IMR-90 (cell line): ENCODE measurements around the gene GABRD. TPM values are rescaled to one million over a fixed set of nuclear protein-coding genes. Genes with fewer than 3 reads are reported as not detected.

Source experiments
- ATAC-seq: fragments of 200-7000 bp; cut with Tn5 transposase; 2 replicates; pipeline ENCODE4 v1.9.1; 2020; ENCODE audit warnings: low read depth, mild to moderate bottlenecking, moderate library complexity
- BruUV-seq: library from RNA; stranded (reverse); fragments of 400-500 nt; replicated peaks from 2 replicates; lab custom pipeline; 2021; lab: Mats Ljungman, UMichigan
- CTCF ChIA-PET: fragments of 300-600 bp; formaldehyde crosslinking; extraction: SDS; loops from one replicate; lab custom pipeline; 2021; ENCODE audit warnings: antibody characterized with exemption; lab: Yijun Ruan, JAX
- POLR2A ChIA-PET: fragments of 300-600 bp; sonication (Branson Sonifier 250); formaldehyde crosslinking; loops from one replicate; lab custom pipeline; 2022; ENCODE audit warnings: antibody characterized with exemption; ENCODE audit not compliant: unreplicated experiment; lab: Charles Lee
- DNase-seq: peaks from one replicate; pipeline ENCODE4 v3.0.0; 2013
- H2AFZ ChIP-seq: replicated peaks from 2 replicates; pipeline ENCODE3; 2013; ENCODE audit warnings: low read length, mild to moderate bottlenecking; ENCODE audit not compliant: poor library complexity
- H2AK5ac ChIP-seq: 2 replicates; pipeline ENCODE4 v1.6.1; 2013; ENCODE audit warnings: low read depth, low read length, inconsistent platforms
- H2AK9ac ChIP-seq: replicated peaks from 2 replicates; pipeline ENCODE3; 2013; ENCODE audit warnings: mild to moderate bottlenecking, low read depth, low read length, moderate library complexity; ENCODE audit not compliant: poor library complexity
- H2BK120ac ChIP-seq: 2 replicates; pipeline ENCODE4 v1.6.1; 2013; ENCODE audit warnings: low read depth, low read length, inconsistent platforms
- H2BK15ac ChIP-seq: 3 replicates; pipeline ENCODE4 v1.6.1; 2013; ENCODE audit warnings: low read depth, low read length, inconsistent platforms
- H2BK20ac ChIP-seq: 2 replicates; pipeline ENCODE4 v1.6.1; 2013; ENCODE audit warnings: low read depth, mild to moderate bottlenecking, inconsistent platforms, low read length, moderate library complexity
- H2BK5ac ChIP-seq: 2 replicates; pipeline ENCODE4 v1.6.1; 2013; ENCODE audit warnings: mild to moderate bottlenecking, low read depth, low read length, inconsistent platforms; ENCODE audit not compliant: poor library complexity, severe bottlenecking
- H3K14ac ChIP-seq: replicated peaks from 2 replicates; pipeline ENCODE4 v1.6.1; 2013; ENCODE audit warnings: low read depth, low read length, inconsistent platforms
- H3K18ac ChIP-seq: 2 replicates; pipeline ENCODE4 v1.6.1; 2013; ENCODE audit warnings: low read depth, low read length, control low read depth
- H3K23ac ChIP-seq: 2 replicates; pipeline ENCODE4 v1.6.1; 2013; ENCODE audit warnings: low read depth, low read length, inconsistent platforms
- H3K27ac ChIP-seq: 2 replicates; pipeline ENCODE4 v1.5.1; 2013; ENCODE audit warnings: mild to moderate bottlenecking, control low read depth, low read length; ENCODE audit not compliant: insufficient read depth
- H3K27me3 ChIP-seq: 2 replicates; pipeline ENCODE4 v1.6.1; 2013; ENCODE audit warnings: low read length; ENCODE audit not compliant: control insufficient read depth, insufficient read depth
- H3K36me3 ChIP-seq: 2 replicates; pipeline ENCODE4 v1.6.1; 2013; ENCODE audit warnings: low read length, mixed read lengths; ENCODE audit not compliant: control insufficient read depth, insufficient read depth
- H3K4ac ChIP-seq: 2 replicates; pipeline ENCODE4 v1.6.1; 2013; ENCODE audit warnings: low read depth, low read length, inconsistent platforms
- H3K4me1 ChIP-seq: 2 replicates; pipeline ENCODE4 v1.6.1; 2013; ENCODE audit warnings: low read length, mixed read lengths; ENCODE audit not compliant: control insufficient read depth, insufficient read depth
- H3K4me2 ChIP-seq: 2 replicates; pipeline ENCODE4 v1.6.1; 2013; ENCODE audit warnings: low read depth, mild to moderate bottlenecking, control low read depth, low read length, moderate library complexity
- H3K4me3 ChIP-seq: 2 replicates; pipeline ENCODE4 v1.5.1; 2013; ENCODE audit warnings: low read depth, mild to moderate bottlenecking, control low read depth, low read length, moderate library complexity; ENCODE audit not compliant: insufficient read depth
- H3K56ac ChIP-seq: 2 replicates; pipeline ENCODE4 v1.6.1; 2013; ENCODE audit warnings: low read length, inconsistent platforms; ENCODE audit not compliant: insufficient read depth; ENCODE audit errors: extremely low read depth
- H3K79me1 ChIP-seq, 2 experiments: 2 replicates each; pipeline ENCODE4 v1.6.1; 2013; ENCODE audit warnings: low read length in 2 of 2, inconsistent platforms in 1 of 2, low read depth in 1 of 2
- H3K9ac ChIP-seq: 2 replicates; pipeline ENCODE4 v1.6.1; 2013; ENCODE audit warnings: low read depth, low read length, control low read depth
- H3K9me1 ChIP-seq: 2 replicates; pipeline ENCODE4 v1.6.1; 2013; ENCODE audit warnings: low read length, inconsistent platforms; ENCODE audit not compliant: insufficient read depth
- H3K9me3 ChIP-seq: 2 replicates; pipeline ENCODE4 v1.6.1; 2013; ENCODE audit warnings: low read length; ENCODE audit not compliant: control insufficient read depth, insufficient read depth
- H4K20me1 ChIP-seq: 2 replicates; pipeline ENCODE4 v1.6.1; 2013; ENCODE audit warnings: low read length, inconsistent platforms; ENCODE audit not compliant: insufficient read depth
- H4K5ac ChIP-seq: 2 replicates; pipeline ENCODE4 v1.6.1; 2013; ENCODE audit warnings: mild to moderate bottlenecking, low read depth, low read length, control low read depth
- H4K8ac ChIP-seq, 2 experiments: 2 replicates each; pipeline ENCODE4 v1.6.1; 2013; ENCODE audit warnings: low read depth in 2 of 2, low read length in 2 of 2, control low read depth in 1 of 2, inconsistent platforms in 1 of 2
- H4K91ac ChIP-seq: 2 replicates; pipeline ENCODE4 v1.6.1; 2013; ENCODE audit warnings: low read depth, low read length, inconsistent platforms; ENCODE audit not compliant: insufficient read depth
- BHLHE40 ChIP-seq: fragments of 150-350 bp; IDR thresholded peaks from 2 replicates; pipeline ENCODE4 v1.6.1; 2016; ENCODE audit warnings: mild to moderate bottlenecking, low read depth, low read length
- CEBPB ChIP-seq: IDR thresholded peaks from 2 replicates; pipeline ENCODE4 v1.6.1; 2012; ENCODE audit warnings: low read depth, low read length, improper control_type of control experiment
- CHD1 ChIP-seq: IDR thresholded peaks from 2 replicates; pipeline ENCODE4 v1.6.1; 2012; ENCODE audit warnings: low read depth, low read length, improper control_type of control experiment
- CTCF ChIP-seq: conservative IDR thresholded peaks from 2 replicates; pipeline ENCODE4 v1.5.1; 2012; ENCODE audit warnings: mild to moderate bottlenecking, low read depth, low read length, improper control_type of control experiment
- MAFK ChIP-seq: IDR thresholded peaks from 2 replicates; pipeline ENCODE4 v1.6.1; 2012; ENCODE audit warnings: low read depth, low read length, improper control_type of control experiment
- MAZ ChIP-seq: IDR thresholded peaks from 2 replicates; pipeline ENCODE4 v1.6.1; 2012; ENCODE audit warnings: low read depth, mild to moderate bottlenecking, low read length, improper control_type of control experiment, moderate library complexity, borderline replicate concordance
- MXI1 ChIP-seq: IDR thresholded peaks from 2 replicates; pipeline ENCODE4 v1.6.1; 2012; ENCODE audit warnings: low read depth, mild to moderate bottlenecking, low read length, moderate library complexity, borderline replicate concordance
- NFE2L2 ChIP-seq: fragments of 150-350 bp; IDR thresholded peaks from 2 replicates; pipeline ENCODE4 v1.6.1; 2016; ENCODE audit warnings: low read depth, mild to moderate bottlenecking, low read length
- POLR2A ChIP-seq: IDR thresholded peaks from 2 replicates; pipeline ENCODE4 v1.6.1; 2012; ENCODE audit warnings: mild to moderate bottlenecking, low read depth, low read length
- RAD21 ChIP-seq: IDR thresholded peaks from 2 replicates; pipeline ENCODE4 v1.6.1; 2012; ENCODE audit warnings: low read length, improper control_type of control experiment
- RCOR1 ChIP-seq: IDR thresholded peaks from 2 replicates; pipeline ENCODE4 v1.6.1; 2012; ENCODE audit warnings: mild to moderate bottlenecking, low read length, improper control_type of control experiment; ENCODE audit not compliant: insufficient replicate concordance
- RFX5 ChIP-seq: IDR thresholded peaks from 2 replicates; pipeline ENCODE4 v1.8.0; 2012; ENCODE audit warnings: low read depth, mild to moderate bottlenecking, low read length, moderate library complexity
- SMC3 ChIP-seq: fragments of 150-350 bp; IDR thresholded peaks from 2 replicates; pipeline ENCODE4 v1.6.1; 2016; ENCODE audit warnings: low read depth, mild to moderate bottlenecking, antibody characterized with exemption, low read length, moderate library complexity
- USF2 ChIP-seq: fragments of 150-350 bp; IDR thresholded peaks from 2 replicates; pipeline ENCODE4 v1.6.1; 2017; ENCODE audit warnings: mild to moderate bottlenecking, antibody characterized with exemption, low read length, low read depth
- WGBS, 2 experiments: methylation state at CpG; one replicate each; pipeline versions ENCODE4 v1.1.5 to v1.1.7; 2013; ENCODE audit warnings: missing lambda C conversion rate in 2 of 2; ENCODE audit not compliant: insufficient read length in 1 of 2; ENCODE audit errors: extremely low coverage in 2 of 2; 5-methylcytosine and 5-hydroxymethylcytosine counted together
- dilution Hi-C: fragments of 300-500 bp; cut with HindIII; formaldehyde crosslinking; loops from one replicate; pipeline ENCODE4 v1.14.3; 2018; ENCODE audit warnings: low sequenced_read_pairs; ENCODE audit not compliant: unreplicated experiment
- in situ Hi-C: fragments of 300-500 bp; cut with MboI; formaldehyde crosslinking; loops from 3 replicates; pipeline ENCODE4 v1.14.3; 2019; ENCODE audit warnings: low sequenced_read_pairs, inconsistent platforms, mixed read lengths
- intact Hi-C: fragments of 100-400 bp; cut with micrococcal nuclease; formaldehyde crosslinking; loops from 2 replicates; pipeline ENCODE4 v1.10.0; 2022
- polyA plus RNA-seq, 3 experiments: library from polyadenylated mRNA; depleted of rRNA; stranded (reverse); fragments of >200 nt; gene quantifications; 2 replicates each; pipeline ENCODE4 v1.2.3, GENCODE V29; 2012; ENCODE audit warnings: low replicate concordance in 1 of 3
- total RNA-seq: library from RNA; depleted of rRNA; stranded (reverse); fragments of >200 nt; gene quantifications from 2 replicates; pipeline ENCODE4 v1.2.3, GENCODE V29; 2012
- TF ChIP-seq, protein P1 (sequence below): fragments of 150-350 bp; IDR thresholded peaks from 2 replicates; pipeline ENCODE4 v1.6.1; 2016; ENCODE audit warnings: low read depth, mild to moderate bottlenecking, low read length, moderate library complexity, borderline replicate concordance

Gene GABRD
- total and polyA plus RNA-seq, 2 of the 4 experiments (the other 2 are of a cell fraction) = not detected

- no peaks in the 10 kb centered on the region for H3K4me1 ChIP-seq
- H2AK5ac ChIP-seq = no peak overlapping the region
- no peak overlapping the region for H2BK5ac ChIP-seq
- H3K27ac ChIP-seq = no peak overlapping the region
- no peak overlapping the region for H4K5ac ChIP-seq
- no peak overlapping the region for H3K4me3 ChIP-seq
- H3K9me1 ChIP-seq = peaks cover 3% of the 10 kb centered on the region; the same call in 1 of the 2 replicates
- no peak overlapping the region for H3K4me2 ChIP-seq
- H3K14ac ChIP-seq = no peak overlapping the region
- no peak overlapping the region for H2AFZ ChIP-seq
- H3K27me3 ChIP-seq = peaks cover 8% of the 10 kb centered on the region; the same call in 1 of the 2 replicates
- no peak overlapping the region for H3K18ac ChIP-seq
- no peaks in the 10 kb centered on the region for H3K79me1 ChIP-seq
- H2BK120ac ChIP-seq = no peak overlapping the region
- H3K23ac ChIP-seq = no peak overlapping the region
- H4K20me1 ChIP-seq = no peaks in the 10 kb centered on the region
- WGBS, 2 experiments = 72% methylated on average over 7 of the region's 29 CpGs; no CpG with 5 or more reads in 1 of the 2 experiments
- in situ Hi-C loops = no loop called here
- H2BK20ac ChIP-seq = no peak overlapping the region
- no peak overlapping the region for H3K56ac ChIP-seq
- H3K9ac ChIP-seq = no peak overlapping the region
- intact Hi-C loops = no loop called here
- peak overlapping the region; percentile 55 for H2AK9ac ChIP-seq
- no peak overlapping the region for H4K91ac ChIP-seq
- no peak overlapping the region for H3K4ac ChIP-seq
- no peaks in the 10 kb centered on the region for H3K36me3 ChIP-seq
- no peak for DNase-seq
- BruUV-seq = no TSS peak
- CTCF ChIA-PET = no interaction called here
- H2BK15ac ChIP-seq = no peak overlapping the region
- ATAC-seq = no peak
- dilution Hi-C loops = no loop called here
- POLR2A ChIA-PET = no interaction called here
- H3K9me3 ChIP-seq = no peaks in the 10 kb centered on the region
- H4K8ac ChIP-seq = no peak overlapping the region
- TF ChIP-seq NFE2L2 (no peak), RFX5 (no peak), MXI1 (no peak), USF2 (no peak), BHLHE40 (no peak), RCOR1 (no peak), CTCF (no peak), CEBPB (no peak), CHD1 (no peak), MAFK (no peak), RAD21 (no peak), POLR2A (no peak), MAZ (no peak), SMC3 (no peak)
- TF ChIP-seq, protein P1, sequence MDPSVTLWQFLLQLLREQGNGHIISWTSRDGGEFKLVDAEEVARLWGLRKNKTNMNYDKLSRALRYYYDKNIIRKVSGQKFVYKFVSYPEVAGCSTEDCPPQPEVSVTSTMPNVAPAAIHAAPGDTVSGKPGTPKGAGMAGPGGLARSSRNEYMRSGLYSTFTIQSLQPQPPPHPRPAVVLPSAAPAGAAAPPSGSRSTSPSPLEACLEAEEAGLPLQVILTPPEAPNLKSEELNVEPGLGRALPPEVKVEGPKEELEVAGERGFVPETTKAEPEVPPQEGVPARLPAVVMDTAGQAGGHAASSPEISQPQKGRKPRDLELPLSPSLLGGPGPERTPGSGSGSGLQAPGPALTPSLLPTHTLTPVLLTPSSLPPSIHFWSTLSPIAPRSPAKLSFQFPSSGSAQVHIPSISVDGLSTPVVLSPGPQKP = no peak
Measured at GRCh38 chr1:1988061-1988945, 30.8 kb upstream of the GABRD start.
